Measurements from ENCODE around the gene MSRB1. TPM values are rescaled to one million over a fixed set of nuclear protein-coding genes. Genes with fewer than 3 reads are reported as not detected.

MSRB1 gene
- total and polyA plus RNA-seq, 2 of the 13 experiments (the other 11 are each of a cell fraction or from before 2014, with no cell fraction given): 32.1 to 75.4 TPM

- POLR2A ChIA-PET: interaction anchor here (0.6 to 2.7 kb wide), 12 partner anchors 10 to 147 kb away, joined by 3 to 14 read pairs (median 4); partner anchors contain the start of genes FAHD1, HAGH, MSRB1 and NUBP2
- 0% methylated on average over 5 of the region's 70 CpGs for WGBS (ENCODE audit: low lambda C conversion rate)
- peak overlapping the region; percentile 38 for H3K27ac ChIP-seq (ENCODE audit: extremely low read length, insufficient read depth, low read length)
- CTCF ChIA-PET (ENCODE audit: low intra/inter-chr PET ratio, low total read pairs): interaction anchor here (0.7 to 2.2 kb wide), 5 partner anchors 12 to 117 kb away, joined by 3 to 22 read pairs (median 3); no protein-coding TSS in a partner anchor
- H3K4me3 ChIP-seq (replicated peaks in 1 of 3; ENCODE audit: insufficient read depth in 1 of 3, low read depth in 2 of 3, low read length in 3 of 3): peak overlapping the region; percentile 59 to 73 (median 70)
- H3K79me2 ChIP-seq (ENCODE audit: insufficient read depth, low read length): no peaks in the 10 kb centered on the region
- H3K36me3 ChIP-seq (replicated peaks in 1 of 2; ENCODE audit: control insufficient read depth in 1 of 2, insufficient read depth in 2 of 2, low read length in 2 of 2): no peaks in the 10 kb centered on the region
- intact Hi-C loops (cut with micrococcal nuclease; ENCODE audit: unreplicated experiment) (no loop called here), in situ Hi-C loops (cut with HindIII; ENCODE audit: extremely low pct_ligation_motif_present, low pct_unique_long_range_greater_than_20kb) (no loop called here)
- H3K9ac ChIP-seq (ENCODE audit: insufficient read depth, low read depth, low read length): peak overlapping the region; percentile 67
- DNase-seq (ENCODE audit: low spot score): peak; percentile 55
- peak overlapping the region; percentile 78 for H3K4me2 ChIP-seq (ENCODE audit: low read depth, low read length)
- H3K27me3 ChIP-seq (ENCODE audit: control insufficient read depth in 1 of 2, insufficient read depth in 2 of 2, low read length in 2 of 2): peaks cover 3 to 6% of the 10 kb centered on the region in 2 experiments; a peak in 2 of 5 replicates
- H3K9me3 ChIP-seq (ENCODE audit: low read length): no peaks in the 10 kb centered on the region
- peaks cover 73% of the 10 kb centered on the region for H3K4me1 ChIP-seq (ENCODE audit: insufficient read depth, low read length)
- no TSS peak for BruUV-seq (replicated peaks)
- no peaks in the 10 kb centered on the region for H4K20me1 ChIP-seq (ENCODE audit: insufficient read depth, low read length)
- no peak for FAIRE-seq
- ATAC-seq: peak; percentile 56
- H2AFZ ChIP-seq (ENCODE audit: low read length): no peak overlapping the region
- 0 out of 2 replicates have a peak, but pooled peaks have one; percentile 58 for TF ChIP-seq HDAC1 (CRISPR knock-in tag; IDR thresholded peaks at IDR 0.05)
- no peak for TF ChIP-seq FOXP4 (CRISPR knock-in tag; IDR thresholded peaks at IDR 0.05)
- peak; percentile 38; the same call in 1 of the 2 replicates for TF ChIP-seq ZNF740 (CRISPR knock-in tag; IDR thresholded peaks at IDR 0.05)
- no peak for TF ChIP-seq PREB (CRISPR knock-in tag; IDR thresholded peaks at IDR 0.05)
- TF ChIP-seq ARID3A (IDR thresholded peaks at IDR 0.05; ENCODE audit: low read depth, low read length): no peak
- no peak; a peak in 1 of 4 replicates for TF ChIP-seq ATF4 (CRISPR knock-in tag; IDR thresholded peaks at IDR 0.05)
- peak; percentile 85 for TF ChIP-seq ZFY (CRISPR knock-in tag; IDR thresholded peaks at IDR 0.05)
- TF ChIP-seq ZNF720 (CRISPR knock-in tag; IDR thresholded peaks at IDR 0.05): no peak
- TF ChIP-seq FOXP1 (IDR thresholded peaks at IDR 0.05): no peak
- no peak for TF ChIP-seq FOXP1 (CRISPR knock-in tag; IDR thresholded peaks at IDR 0.05)
- TF ChIP-seq ELK4 (CRISPR knock-in tag; IDR thresholded peaks at IDR 0.05; ENCODE audit: borderline replicate concordance): no peak
Measured at GRCh38 chr16:1929578-1930337, 13.2 kb downstream of the MSRB1 start.

Measured in HepG2 (cell line).